GM21367 (cell line): ENCODE results near the gene VPS35.

Experiments
- ATAC-seq: cut with Tn5 transposase; IDR thresholded peaks from one replicate; pipeline ENCODE4 v1.9.1; 2021; ENCODE audit not compliant: unreplicated experiment

VPS35 gene

DNA sequence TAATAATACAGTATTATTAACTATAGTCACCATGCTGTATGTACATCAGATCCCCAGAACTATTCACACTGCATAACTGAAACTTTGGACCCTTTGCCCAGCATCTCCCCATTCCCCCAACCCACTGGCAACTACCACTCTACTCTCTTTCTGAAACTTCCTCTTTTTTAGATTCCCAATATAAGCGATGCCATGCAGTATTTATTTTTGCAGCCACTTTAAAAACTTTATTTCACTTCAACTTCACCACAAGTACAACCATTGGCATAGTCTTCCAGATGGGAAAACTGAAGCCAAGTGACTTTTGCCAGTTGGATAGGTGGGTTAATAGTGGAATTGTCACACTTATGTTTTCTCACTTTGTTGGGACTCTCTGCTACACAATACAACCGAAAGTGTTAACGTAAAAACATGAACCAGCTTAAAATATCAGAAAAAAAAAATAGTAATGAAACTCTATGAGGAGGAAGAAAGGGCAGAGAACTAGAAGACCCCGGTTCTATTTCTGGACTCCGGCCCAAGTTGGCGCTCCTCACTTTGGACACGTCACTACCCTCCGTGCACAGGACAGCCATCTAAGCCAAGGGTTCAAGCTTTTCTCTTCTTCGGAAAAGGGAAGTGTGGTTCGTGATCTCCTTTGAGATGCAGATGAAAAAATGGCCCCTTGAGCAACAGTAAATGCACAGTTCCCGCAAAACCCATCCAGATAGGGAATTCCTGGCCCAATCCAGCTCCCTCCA is 68.5 kb downstream of the VPS35 start:
- ATAC-seq = peak; percentile 7

DNA sequence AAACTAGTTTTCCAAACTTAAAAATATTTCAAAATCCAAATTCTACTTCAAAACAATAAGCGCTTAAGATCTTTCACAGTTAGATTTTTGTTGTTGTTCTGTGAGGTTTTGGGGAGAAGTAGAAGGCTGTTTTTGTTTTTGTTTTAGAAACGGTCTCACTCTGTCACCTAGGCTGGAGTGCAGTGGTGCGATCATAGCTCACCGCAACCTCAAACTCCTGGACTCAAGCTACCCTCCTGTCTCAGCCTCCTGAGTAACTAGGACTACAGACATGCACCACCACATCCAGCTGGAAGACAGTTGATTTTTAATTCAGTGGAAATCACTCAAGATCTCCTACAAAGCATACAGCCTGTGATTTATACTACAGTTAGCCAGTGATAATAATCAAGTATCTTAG is 70.5 kb downstream of the VPS35 start:
- no peak for ATAC-seq

DNA sequence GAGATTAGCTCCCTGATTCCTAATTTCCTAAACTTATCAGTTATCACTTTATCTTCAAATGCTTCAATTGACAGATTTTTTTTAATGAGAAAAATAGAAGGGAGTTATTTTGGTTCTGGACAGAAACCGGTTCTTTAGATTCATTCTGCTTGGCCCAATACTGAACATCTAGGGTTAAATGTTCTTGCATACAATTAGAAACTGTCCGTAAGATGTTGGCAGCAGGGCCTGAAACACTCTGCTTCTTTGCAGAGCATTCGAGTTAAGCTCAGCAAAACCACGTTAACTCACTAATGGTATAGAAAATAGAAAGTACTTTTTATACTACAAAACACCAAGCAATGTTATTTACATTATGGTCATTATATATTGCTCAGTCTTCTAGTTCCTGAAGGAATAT is 75.0 kb downstream of the VPS35 start:
- no peak for ATAC-seq

DNA sequence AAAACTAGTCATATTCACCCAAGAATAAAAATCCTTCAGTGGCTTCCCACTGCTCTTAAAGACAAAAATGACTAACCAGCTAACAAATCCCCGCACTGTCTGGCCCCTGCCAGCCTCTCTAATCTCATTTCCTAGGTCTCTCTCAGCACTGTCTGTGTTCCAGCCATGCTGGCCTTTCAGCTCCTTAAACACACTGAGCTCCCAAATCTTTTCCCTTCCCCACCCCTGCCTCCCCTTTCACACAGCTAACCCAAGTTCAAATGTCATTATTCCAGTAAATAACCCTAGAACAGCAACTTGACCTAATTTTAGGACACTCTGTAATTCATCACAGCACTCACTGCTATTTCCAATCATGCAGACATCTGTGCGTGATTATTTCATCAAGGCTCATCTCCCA is 75.6 kb downstream of the VPS35 start:
- ATAC-seq = no peak

DNA sequence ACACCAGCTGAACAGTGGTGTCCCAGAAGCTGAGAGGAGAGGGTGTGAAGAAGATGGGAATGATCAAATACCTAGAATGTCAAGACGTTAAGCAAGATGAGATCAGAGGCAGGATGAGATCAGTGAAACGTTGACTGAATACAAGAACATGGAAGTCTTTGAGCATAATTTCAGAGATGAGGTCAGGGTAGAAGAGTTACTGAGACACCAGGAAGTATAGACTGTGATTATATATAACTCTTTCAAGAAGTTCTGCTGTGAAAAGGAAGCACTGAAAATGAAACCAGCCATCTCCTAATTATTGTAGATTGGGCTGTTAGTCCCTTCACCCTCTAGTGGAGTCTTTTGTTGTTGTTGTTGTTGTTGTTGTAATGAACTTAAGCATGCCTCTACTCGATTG is 76.9 kb downstream of the VPS35 start:
- peak; percentile 71 for ATAC-seq

DNA sequence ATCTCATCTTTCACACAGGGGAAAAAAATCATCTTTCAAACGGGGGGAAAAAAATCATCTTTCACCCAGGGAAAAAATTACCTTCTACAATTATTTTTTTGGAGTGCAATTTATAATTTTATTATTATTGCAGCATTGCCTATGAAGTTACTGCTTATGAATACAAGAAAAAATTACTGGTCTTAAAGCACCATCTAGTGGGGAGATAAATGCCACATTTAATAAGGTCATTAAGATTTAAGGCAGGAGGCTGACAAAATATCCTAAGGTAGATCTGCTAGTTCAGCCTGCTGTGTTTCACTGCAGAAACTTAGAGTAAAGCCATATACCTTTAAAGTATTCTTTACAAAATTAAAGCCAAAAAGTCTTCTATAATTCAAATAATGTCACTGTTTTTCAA is 81.4 kb downstream of the VPS35 start:
- no peak for ATAC-seq

DNA sequence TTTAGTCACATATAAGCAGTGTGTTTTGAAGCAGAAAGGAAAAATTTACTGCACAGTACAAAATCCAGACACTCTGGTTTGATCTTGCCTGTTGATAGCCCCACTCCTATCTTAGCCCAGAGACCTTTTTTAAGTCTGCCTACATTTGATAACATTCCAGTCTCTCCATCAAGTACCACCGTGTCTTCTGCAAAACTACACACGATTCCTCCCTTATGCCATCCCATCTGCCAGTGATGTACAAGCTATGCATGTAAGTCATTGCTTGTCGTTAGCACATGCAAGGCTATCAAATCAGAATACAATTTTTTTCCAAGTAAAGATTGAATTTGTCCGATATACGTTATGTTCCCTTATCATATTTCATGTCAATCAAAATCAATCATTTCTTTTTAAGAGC is 82.7 kb downstream of the VPS35 start:
- ATAC-seq = no peak
